Choroid plexus epithelial cell (primary cell): Measurements from ENCODE around the gene RIMS1.

Source experiments
- DNase-seq: peaks from one replicate; pipeline ENCODE4 v3.0.0-alpha.2; 2010; ENCODE audit warnings: low read depth
- H3K4me3 ChIP-seq: 2 replicates; pipeline ENCODE4 v1.5.1; 2011; ENCODE audit warnings: low read depth, mild to moderate bottlenecking, control low read depth, low read length, moderate library complexity
- CTCF ChIP-seq: conservative IDR thresholded peaks from 2 replicates; pipeline ENCODE4 v1.5.1; 2011; ENCODE audit warnings: low read depth, mild to moderate bottlenecking, control low read depth, inconsistent platforms, low read length, moderate library complexity

RIMS1 gene

GRCh38 chr6:72216222-72217068 is 330.1 kb downstream of the RIMS1 start:
- no peak for TF ChIP-seq CTCF
- no peak overlapping the region for H3K4me3 ChIP-seq
- no peak for DNase-seq

- H3K4me3 ChIP-seq = no peak overlapping the region
- no peak for DNase-seq
- TF ChIP-seq CTCF = no peak
These were observed 331.3 kb downstream of the RIMS1 start for GRCh38 chr6:72217626-72218025.

GRCh38 chr6:72218125-72218524 is 331.8 kb downstream of the RIMS1 start:
- DNase-seq = peak; percentile 66
- no peak overlapping the region for H3K4me3 ChIP-seq
- TF ChIP-seq CTCF = peak; percentile 82

- peak; percentile 11 for DNase-seq
- TF ChIP-seq CTCF = no peak
These were observed 333.2 kb downstream of the RIMS1 start for GRCh38 chr6:72219536-72219935.

GRCh38 chr6:72238021-72238420 is 351.7 kb downstream of the RIMS1 start:
- TF ChIP-seq CTCF = no peak
- DNase-seq = no peak
- H3K4me3 ChIP-seq = no peak overlapping the region

More at GRCh38 chr6:72219536-72219935, 333.2 kb downstream of the RIMS1 start:
- H3K4me3 ChIP-seq = no peak overlapping the region

GRCh38 chr6:72238900-72239299 is 352.6 kb downstream of the RIMS1 start:
- no peak for TF ChIP-seq CTCF
- no peak overlapping the region for H3K4me3 ChIP-seq
- DNase-seq = peak; percentile 32

- DNase-seq = no peak
- no peak for TF ChIP-seq CTCF
- H3K4me3 ChIP-seq = no peak overlapping the region
These were observed 359.2 kb downstream of the RIMS1 start for GRCh38 chr6:72245565-72245964.
